ENCODE data around the gene CCND2.

Gene CCND2

DNA sequence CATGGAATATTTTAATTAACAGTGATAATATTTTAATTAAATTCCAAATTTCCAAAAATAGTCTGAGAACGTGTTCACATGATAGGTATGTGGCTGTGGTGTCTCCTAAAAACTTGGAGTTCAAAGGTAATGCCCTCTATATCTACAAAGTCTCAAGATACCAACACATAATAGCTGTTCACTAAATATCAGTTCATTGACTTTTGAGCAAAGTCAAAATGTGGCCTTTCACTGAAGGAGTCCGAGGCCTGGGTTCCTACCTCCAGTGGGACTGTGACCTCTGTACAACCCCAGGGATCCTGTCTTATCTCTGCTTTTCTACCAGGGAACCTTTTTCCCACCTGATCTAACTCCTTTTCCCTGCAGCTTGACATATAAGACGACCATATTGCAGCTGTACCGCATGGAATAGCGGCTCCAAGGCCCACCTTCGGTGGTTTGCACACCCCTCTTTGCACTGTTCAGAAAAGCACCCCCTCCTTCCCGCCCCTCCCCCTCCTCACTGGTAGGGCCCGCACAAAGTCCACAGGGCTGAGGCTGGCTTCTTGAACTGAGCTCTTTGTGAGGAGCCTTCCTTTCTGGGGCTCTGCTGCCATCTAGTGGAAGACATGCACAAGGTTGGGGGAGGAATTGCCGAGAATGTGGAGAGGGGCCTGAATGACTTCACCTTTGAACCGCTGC, 3.1 kb downstream of the CCND2 start:
- peak; percentile 93 for DNase-seq (ENCODE audit: low spot score)

DNA sequence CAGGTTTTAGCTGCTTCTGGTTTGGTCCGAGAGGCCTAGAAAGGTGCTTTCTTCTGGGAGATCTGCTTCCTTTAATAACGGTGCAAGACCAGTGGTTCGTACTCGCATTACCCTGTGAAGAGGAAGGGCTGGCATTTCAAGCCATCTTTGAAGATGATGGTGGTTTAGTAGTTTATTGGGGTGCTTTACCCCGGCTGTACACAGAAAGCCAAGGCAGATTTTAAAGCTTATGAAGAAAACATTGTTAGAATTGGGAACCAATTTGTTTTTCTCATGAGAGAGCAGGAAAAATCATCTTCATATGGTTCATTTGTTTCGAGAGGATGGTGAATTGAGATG, 3.6 kb downstream of the CCND2 start:
- no peak for DNase-seq (ENCODE audit: low spot score)

DNA sequence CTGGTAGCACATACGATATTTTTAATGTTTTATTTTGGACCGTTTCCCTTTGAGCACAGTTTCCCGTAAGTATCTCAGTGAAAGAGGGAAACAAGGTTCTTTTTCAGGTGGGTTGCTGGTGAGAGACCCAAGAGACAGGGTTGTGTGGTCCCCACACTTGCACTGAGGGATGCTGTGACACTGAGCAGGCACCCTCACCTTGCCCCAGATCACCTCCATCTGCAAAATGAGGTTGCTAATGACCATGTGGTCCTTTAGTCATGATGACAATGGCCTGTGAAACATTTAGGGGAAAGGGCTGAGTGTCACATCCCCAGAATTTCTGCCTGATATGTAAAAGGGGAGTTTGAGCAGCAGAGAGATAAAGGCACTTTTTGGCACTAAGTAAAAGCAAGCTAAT, 4.3 kb downstream of the CCND2 start:
- no peak for DNase-seq (ENCODE audit: low spot score)

DNA sequence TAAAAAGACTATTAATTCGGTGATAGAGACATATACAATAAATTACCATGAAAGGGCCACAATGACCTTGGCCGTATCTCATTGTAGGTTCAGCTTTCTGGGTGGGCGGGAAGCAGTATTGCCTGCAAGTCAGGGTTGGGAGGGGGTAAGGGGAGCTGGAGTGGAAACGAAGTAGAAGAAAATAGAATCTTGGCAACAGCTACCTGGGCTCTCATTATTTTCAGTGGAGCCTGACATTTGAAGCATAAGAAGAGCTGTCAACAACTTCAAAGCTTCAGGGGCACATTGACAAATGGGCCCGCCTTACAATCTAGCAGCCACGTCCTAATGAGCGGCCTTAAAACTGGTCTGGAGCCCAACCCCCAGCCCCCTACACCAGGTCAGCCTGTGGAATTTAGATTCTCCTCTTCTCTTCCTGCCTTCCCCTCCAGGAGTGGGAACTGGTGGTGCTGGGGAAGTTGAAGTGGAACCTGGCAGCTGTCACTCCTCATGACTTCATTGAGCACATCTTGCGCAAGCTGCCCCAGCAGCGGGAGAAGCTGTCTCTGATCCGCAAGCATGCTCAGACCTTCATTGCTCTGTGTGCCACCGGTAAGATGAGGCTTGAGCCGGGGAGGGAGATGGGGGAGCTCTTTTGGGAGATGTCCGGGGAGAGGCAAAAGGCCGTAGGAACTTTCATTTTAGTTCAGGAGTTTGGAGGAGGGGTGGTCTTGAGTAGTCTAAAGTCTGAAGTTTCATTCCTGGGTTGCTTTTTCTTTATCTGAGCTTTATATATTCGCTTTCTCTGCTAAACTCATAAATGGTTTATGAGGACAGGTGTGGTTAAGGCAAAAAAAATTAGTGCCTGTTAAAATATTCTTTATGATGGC, 5.0 kb downstream of the CCND2 start:
- DNase-seq (ENCODE audit: low spot score), result no peak

DNA sequence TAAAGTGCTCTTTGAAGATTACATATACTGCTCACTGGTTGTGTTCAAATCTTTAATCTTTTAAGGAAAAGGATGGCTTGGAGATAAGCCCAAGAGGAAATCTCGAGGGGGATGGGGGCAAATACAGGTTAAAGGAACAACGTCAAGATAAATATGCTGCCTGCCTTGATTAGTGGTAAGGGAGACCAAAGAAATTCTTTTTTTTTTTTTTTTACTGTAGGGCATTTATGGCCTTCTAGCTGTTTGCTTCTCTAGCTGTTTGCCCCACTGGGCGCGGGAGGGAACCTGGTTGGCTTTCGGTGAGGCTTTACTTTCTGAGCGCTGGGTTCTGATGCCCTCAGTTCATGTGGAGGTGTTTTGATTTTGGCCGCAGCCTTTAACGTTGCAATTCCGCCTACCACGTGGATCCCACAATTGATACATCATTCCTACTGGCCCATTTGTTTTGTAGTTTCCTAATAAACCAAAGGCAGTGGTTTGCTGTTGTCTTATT, 5.7 kb downstream of the CCND2 start:
- DNase-seq (ENCODE audit: low spot score), result no peak

DNA sequence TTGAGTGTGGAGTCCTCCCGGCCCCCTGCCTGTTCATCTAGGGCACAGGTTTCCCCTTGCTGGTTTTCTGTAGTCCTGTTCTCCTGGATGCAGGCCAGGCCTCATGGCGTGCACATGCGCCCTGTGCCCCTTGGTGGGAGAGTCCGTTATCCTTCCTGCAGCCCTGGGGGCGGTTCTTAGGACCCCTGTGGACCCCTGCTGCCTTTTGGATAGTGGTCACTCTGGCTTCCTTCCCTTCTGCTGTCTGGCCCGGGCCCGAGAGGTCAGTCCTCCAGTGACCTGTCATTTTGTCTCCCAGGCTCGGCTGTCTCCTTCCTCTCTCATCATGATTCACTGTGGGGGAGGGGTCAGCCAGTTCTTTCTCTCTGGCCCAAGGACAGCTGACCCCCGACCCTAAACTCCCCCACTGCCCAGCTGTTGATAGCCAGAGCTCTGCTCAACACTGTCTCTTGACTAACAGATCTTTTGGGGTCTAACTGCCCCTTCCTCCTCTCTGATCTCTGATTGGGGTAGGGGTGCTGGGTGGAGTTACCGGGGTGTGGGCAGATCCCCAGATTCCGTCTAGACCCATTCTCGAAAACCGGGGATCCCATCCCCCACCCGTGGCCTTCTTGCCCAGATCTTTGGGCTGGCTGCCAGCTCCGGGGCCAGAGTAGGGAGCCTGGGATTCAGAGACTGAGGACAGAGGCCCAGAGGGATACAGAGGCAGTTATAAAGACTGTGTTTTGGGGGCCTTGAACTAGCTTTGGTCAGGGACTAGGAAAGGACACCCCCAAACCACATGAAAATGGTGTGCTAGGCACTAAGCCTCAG, 7.0 kb downstream of the CCND2 start:
- no peak for DNase-seq (ENCODE audit: low spot score)

DNA sequence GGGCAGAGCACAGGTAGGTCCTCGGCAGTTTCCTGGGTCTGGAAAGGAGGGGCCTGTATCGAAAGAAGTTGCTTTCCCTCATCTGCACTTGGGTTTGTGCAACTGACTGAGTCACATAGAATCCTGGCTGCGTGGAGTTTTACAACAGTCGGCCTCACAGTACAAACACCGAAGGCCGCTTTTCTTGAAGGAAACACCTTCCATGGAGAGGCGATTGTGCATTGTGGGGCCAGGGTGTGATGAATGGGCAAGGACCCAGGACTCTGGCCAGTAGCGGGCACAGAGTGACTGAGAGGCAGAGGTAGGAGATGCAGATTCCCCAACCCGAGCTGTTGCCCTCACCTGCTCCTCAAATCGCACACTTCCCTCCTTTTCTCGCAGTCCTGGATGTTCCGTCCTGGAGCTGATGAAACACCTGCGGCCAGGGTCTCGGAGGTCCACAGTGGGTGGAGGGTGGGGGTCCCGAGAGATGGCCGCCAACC, 7.7 kb downstream of the CCND2 start:
- no peak for DNase-seq (ENCODE audit: low spot score)

DNA sequence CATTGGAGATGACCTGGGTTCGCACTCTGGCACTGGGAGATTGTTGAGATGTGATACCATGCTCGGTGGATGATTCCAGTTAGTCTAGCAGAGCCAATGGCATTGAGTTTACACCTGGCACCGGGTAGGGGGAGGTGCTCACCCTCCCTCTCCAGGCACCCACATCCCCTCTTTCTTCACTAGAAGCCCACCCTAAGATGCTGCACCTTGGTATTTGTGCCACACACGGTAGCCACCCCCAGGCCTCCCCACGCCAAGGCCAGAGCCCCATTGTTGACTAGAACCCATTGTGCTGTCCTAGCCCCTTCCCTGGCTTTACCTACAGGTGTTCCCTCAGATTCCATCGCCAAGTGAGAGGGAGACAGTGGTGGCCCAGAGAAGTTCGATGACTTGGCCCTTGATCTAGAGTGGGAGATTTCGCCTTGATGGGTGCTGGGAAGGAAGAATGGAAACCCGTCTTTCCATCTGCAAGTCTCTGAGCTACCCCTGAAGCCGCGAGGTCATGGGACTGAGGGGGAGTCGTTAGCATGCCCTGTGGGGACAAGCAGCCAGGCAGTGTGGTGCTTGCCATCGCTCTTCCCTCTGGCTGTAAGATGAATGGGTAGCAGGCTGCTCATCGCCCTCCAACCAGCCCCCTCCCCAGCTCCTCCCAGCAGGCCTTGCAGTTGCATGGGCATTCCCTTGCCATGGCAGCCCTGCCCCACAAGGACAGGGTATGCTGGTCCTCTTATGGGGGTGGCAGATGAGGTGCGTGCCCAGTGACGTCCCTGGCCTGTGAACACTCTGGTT, 8.7 kb downstream of the CCND2 start:
- no peak for DNase-seq (ENCODE audit: low spot score)

DNA sequence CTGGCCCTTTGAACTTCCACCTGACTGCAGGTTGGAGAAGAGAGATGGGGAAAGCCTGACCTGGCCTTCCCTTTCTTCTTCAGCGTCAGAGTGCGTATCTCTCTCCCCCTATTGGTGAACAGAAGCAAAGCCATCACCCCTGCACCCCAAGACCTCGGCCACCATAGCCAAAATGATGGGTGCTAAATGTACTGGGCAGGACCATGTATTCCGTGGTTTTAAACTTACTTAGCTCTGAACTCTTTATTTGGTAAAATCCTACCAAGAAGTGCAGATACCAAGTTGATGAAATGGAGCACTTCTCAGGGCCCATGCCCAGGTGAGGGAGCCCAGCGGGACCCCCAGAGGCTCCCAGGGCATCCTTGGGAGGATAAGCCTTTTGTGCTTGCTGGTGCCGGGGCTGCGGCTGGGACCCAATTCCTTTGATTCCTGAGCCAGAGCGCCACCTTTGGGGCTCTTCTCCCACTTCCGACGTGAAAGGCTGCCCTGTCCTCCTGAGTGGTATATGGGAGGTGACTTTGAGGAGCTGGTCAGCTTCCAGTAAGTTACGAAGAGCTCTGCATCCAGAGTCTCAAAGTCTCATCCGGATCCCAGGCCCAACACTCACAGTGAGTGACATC, 9.4 kb downstream of the CCND2 start:
- no peak for DNase-seq (ENCODE audit: low spot score)

DNA sequence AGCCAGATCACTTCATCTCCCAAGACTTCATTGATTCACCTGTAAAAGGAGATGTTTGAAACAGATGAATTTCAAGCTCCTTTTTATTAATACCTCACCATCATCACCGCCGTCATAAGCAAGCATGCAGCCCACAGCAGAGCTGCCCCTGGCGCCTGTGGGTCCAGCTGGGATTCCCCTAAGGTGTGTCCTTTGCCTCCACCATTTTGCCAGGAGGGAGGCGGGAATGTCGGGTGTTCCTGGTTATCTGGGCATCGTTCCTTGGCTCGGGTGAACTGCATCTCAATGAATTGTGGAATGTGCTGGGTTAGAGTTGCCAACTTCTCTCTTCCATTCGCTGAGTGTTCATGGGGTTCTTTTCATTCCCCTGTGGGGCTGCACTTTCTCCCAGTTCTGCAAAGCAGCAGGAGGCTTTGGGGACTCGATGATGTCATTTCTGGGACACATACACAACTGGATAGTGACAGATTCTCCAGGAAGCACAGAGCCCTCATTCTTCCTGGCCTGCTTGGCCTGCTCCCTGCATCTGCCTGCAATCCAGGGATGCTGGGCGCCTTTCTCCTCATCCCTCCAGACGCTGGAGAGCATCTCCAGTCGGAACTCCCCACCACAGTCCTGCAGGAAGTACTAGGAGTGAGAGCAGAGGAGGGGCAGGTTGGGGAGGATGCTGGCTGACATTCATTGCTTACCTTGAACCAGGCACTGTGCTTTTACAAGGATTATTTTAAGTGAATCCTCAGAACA, 10.1 kb downstream of the CCND2 start:
- no peak for DNase-seq (ENCODE audit: low spot score)

DNA sequence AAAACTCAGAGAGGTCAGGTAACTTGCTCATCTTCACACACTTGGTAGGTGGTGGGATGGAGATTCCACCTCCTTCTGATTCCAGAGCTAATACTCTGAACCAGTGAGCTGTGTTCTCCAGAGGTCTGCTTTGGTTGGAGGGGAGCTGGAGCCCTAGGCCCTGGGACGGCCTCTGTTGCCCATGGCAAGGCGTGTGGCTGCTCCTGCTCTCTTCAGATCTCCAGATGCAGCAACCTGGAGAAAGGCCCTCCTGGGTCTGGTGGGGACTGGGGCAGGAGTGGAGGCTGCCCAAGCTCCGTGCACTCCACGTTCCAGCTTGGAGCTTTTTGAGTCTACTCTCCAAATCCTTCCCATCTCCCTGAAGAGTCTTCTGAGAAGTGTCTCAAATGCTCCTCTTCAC, 10.7 kb downstream of the CCND2 start:
- DNase-seq (ENCODE audit: low spot score), result no peak

DNA sequence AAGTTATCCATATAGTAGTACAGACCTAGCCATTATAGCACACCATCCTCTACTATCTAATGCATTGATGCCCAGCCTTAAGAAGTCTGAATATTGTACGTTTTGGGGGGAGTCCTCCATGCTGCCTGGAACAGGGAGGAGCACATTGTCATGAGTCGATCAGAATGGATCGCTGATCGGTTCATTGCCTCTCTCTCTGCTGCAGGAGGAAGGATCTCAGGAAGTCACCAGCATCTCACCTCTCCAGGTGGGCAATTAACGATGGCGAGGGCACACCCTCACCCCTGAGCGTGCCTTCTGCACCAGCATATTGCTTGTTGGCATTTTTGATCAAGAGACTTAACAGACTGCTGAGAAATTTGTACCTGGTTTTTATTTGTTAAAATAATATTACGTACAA, 11.5 kb downstream of the CCND2 start:
- DNase-seq (ENCODE audit: low spot score), result no peak

DNA sequence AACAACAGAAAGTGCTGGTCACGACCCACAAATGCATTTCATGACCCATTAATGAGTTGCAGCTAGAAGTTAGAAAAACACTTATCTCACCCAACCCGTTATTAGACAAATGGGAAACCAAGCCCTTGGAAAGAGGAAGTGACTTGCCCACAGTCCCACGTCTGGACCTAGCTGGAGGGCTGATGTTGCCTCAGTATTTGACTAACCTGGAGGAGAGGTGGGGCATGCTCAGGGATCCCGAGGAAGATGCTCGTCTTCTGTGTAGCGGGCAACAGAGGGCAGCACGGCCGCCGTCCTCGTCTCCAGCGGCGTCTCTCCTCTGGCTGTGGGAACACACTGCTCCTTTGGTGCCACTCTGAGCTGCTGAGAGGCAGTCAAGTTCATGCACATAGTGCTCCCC, 12.7 kb downstream of the CCND2 start:
- no peak for DNase-seq (ENCODE audit: low spot score)

DNA sequence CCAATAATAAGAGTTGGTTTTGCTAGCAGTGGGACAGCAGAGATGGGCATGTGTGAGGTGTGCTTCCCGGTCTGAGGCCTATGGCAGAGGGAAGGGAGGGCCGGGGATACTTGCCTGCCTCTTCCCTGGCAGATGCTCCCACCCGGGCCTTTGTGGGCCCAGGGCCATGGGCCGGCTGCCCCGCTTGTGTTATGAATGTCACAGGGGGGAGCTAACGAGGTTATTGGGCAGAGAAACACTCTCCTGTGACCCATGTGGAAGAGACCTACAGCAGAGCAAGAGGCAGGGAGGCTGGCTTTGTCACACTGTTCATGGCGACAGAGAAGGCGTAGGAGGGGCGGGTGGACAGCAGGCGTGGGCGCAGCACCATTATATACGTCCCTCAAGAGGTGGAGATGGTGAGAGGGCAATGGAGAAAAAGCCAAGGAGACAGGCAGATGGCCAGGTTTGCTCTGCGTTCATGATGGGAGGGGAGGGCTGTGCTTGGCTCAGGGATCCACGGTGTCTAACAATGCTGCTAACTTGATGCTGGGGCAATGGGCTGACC, 13.3 kb downstream of the CCND2 start:
- no peak for DNase-seq (ENCODE audit: low spot score)

DNA sequence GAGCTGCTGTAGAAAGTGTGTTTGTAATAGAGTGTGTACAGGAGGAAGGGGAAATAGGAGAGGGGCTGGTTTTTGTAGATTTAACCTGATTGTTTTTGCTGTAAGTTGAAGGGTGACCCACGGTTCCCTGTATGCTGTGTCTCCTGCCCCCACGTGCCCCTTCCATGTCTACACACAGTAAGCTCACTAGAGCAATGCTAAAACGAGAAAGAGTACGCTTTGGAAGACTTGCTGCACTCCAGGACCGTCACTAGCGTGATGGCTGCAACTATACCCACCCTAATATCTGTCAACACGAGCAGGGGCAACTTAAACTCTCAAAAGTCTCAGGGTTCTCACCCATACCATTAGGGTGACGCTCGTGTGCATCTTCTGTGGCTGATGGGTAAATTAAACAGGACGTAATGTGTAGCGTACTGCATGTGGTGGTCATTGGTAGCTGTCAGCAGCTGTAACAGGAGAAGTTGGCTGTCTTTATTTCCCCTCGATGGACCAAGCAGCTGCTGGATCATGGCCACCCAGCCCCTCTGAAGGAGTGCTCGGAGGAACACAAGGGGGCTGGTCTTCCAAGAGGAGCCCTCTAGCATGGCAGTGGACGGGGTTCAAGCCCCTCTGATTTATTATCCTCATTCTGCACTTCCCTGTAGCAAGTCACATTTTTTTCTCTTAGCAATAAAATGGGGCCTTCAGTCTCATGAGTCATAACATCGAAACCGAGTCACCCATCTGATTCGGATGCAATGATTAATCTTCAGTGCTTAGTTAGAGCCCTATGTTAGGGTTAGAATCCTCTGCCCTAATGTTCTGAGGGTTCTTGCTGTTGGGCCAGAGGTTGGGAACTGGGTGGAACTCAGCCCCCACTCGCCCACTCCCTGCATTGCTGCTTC, 14.0 kb downstream of the CCND2 start:
- DNase-seq (ENCODE audit: low spot score), result peak; percentile 45

DNA sequence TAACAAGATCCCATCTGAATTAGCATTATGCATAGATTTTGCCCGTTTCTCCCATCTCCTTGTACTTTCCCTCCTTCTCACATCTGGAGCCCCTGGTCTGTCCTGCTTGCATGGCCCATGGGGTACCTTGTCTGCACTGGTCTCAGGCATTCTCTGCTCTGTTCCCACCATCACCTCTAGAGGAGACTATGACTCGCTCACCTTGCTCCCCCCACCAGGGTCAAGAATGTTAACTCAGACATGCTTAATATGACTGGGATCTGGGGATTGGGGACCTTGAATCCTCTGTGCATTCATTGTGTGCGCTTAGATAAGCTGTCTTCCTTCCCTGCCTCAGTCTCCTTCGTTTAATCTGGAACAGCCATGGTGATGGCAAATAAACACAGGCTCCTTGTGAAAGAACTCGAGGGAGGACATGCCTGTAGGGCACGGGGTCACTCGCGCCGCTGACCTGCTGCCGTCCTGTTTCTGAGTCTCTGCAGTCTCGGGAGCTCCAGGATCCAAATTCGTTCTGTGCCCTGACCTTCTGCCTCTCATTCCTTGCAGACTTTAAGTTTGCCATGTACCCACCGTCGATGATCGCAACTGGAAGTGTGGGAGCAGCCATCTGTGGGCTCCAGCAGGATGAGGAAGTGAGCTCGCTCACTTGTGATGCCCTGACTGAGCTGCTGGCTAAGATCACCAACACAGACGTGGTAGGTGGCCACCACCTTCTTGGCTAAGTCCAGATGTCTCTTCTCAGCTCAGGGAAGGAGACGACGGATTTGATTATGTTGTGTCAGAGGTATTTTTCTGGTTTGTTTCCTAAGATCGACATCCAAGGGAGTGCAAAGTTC, 15.0 kb downstream of the CCND2 start:
- no peak for DNase-seq (ENCODE audit: low spot score)

DNA sequence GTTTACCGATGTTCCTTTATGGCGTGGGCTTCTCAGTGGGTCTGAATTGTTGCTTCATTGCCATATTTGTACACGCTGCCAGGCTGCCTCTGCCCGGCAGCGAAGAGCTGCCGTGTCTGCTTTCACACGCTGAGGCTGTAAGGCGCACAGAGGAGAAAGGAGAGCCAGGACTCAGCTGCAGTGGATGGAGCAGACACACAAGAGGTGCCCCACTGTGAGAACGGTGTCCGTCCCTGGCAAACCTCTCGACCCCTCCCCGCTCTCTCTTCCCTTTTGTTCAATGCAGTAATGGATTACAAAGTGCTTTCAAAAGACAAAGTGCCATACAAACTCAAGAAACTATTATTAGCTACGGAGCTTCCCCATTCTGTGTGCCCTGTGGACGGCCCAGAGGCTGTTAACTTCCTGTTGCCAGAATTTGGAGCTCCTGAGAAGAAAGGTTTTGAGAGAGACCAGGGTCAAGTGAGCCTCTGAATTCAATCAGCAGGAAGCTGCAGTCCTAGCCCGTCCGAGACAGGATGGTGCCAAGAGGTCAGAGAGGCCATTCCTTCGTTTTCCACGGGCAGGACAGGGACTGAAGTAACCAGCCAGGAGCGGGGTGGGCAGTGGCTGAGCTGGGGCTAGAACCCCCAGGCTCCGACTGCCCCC, 15.8 kb downstream of the CCND2 start:
- no peak for DNase-seq (ENCODE audit: low spot score)

All from CD4-positive, alpha-beta T cell treated with Interleukin-15 for 4 hours (primary cell).